ENCODE data around the gene MCM5. TPM values are rescaled to one million over a fixed set of nuclear protein-coding genes. Genes with fewer than 3 reads are reported as not detected.
"Not testable (repeated sequence)": the region's sequence is repeated elsewhere in the genome, so short reads cannot be mapped to it uniquely, and the experiment has no call there.

MCM5 gene
- total and polyA plus RNA-seq, 8 donors, result 7.2 to 17.7 (median 12.1) TPM

DNA sequence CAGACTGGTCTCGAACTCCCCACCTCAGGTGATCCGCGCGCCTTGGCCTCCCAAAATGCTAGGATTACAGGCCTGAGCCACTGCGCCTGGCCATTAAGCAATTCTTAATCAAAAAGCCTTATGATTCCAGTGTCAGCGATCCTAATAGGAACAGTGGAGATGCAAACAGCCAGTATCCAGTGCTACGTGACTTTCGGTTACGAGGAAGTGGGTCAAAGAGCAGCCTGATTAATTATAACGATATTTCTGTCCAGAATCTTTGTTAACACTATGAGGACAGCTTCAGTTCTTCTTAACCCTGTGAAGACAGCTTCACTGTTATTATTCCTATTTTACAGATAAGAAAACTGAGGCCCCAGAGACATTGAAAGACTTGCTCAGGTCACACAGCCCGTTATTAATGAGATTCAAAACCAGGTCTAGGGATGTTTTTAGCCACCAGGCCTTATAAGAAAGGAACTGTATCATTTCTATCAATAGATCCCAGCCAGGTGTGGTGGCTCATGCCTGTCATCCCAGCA lies 36.3 kb upstream of the MCM5 start:
- Histone ChIP-seq H3K4me3 (no peak overlapping the region), H3K9me3 (no peaks in the 10 kb centered on the region), H3K4me1 (no peaks in the 10 kb centered on the region), H3K27ac (no peak overlapping the region), H3K27me3 (no peaks in the 10 kb centered on the region), H3K36me3 (no peaks in the 10 kb centered on the region)
- no peak for FAIRE-seq
- 85 to 88% methylated on average over 11 of the region's 11 CpGs for WGBS, 2 donors
- TF ChIP-seq, protein P1, sequence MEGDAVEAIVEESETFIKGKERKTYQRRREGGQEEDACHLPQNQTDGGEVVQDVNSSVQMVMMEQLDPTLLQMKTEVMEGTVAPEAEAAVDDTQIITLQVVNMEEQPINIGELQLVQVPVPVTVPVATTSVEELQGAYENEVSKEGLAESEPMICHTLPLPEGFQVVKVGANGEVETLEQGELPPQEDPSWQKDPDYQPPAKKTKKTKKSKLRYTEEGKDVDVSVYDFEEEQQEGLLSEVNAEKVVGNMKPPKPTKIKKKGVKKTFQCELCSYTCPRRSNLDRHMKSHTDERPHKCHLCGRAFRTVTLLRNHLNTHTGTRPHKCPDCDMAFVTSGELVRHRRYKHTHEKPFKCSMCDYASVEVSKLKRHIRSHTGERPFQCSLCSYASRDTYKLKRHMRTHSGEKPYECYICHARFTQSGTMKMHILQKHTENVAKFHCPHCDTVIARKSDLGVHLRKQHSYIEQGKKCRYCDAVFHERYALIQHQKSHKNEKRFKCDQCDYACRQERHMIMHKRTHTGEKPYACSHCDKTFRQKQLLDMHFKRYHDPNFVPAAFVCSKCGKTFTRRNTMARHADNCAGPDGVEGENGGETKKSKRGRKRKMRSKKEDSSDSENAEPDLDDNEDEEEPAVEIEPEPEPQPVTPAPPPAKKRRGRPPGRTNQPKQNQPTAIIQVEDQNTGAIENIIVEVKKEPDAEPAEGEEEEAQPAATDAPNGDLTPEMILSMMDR (IDR thresholded peaks at IDR 0.05), result no peak
- DNase-seq, result no peak
- intact Hi-C loops (cut with DNase I), result loop anchor here in 1 of 3 donors (10.0 kb wide), 1 partner anchor 51 kb away; no protein-coding TSS in a partner anchor
- no peak for ATAC-seq

DNA sequence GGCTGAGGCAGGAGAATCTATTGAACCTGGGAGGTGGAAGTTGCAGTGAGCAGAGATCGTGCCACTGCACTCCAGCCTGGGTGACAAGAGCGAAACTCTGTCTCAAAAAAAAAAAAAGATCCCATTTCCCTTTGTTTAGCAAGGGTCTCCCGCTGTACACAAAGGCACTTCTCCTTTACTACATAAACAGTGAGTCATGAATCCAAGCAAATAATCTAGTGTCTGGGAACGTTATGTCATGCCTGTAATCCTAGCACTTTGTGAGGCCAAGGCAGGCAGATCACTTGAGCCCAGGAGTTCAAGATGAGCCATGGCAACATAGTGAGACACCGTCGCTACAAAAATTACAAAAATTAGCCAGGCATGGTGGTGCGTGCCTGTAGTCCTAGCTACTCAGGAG lies 35.7 kb upstream of the MCM5 start:
- not testable (repeated sequence) for H3K9me3 ChIP-seq, H3K27me3 ChIP-seq, H3K4me1 ChIP-seq, H3K4me3 ChIP-seq, FAIRE-seq, H3K36me3 ChIP-seq, DNase-seq, H3K27ac ChIP-seq
- peak in 2 of 4 donors; percentile 42 to 52 for ATAC-seq
- intact Hi-C loops (cut with DNase I), result loop anchor here in 1 of 3 donors (10.0 kb wide), 1 partner anchor 51 kb away; no protein-coding TSS in a partner anchor
- 80 to 83% methylated on average over 7 of the region's 7 CpGs for WGBS, 2 donors

DNA sequence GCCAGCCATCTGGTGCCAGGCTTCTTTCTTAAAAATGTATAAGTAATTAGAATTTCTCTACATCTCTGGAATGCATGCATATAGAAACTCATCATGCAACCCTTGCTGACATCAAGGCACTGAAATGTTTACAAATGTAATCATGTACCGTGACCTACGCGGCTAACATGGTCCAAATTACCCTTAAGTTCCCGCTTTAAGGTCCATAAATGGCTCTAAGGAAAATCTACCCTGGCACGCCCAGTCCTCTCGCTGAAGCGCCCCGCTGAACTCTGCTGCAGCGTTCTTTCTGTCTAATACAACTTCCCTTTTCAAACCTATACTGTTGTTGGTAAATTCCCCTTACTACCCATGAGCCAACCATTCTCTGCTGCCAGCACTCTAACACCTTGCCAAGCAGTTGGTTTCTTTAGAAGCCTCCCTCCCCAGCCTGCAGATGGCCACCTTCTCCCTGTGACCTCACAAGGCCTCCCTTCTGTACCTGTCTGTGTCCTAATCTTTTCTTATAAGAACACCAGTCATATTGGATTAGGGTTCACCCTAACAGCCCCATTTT lies 32.5 kb upstream of the MCM5 start:
- Histone ChIP-seq H3K36me3 (no peaks in the 10 kb centered on the region), H3K4me1 (peaks cover 0 to 3% (median 0%) of the 10 kb centered on the region in 3 donors), H3K9me3 (no peaks in the 10 kb centered on the region), H3K27me3 (no peaks in the 10 kb centered on the region), H3K4me3 (no peak overlapping the region), H3K27ac (no peak overlapping the region)
- TF ChIP-seq, protein P1 (IDR thresholded peaks at IDR 0.05), result no peak
- FAIRE-seq (no peak), DNase-seq (no peak), ATAC-seq (peak in 1 of 4 donors; percentile 6)
- WGBS, 2 donors, result 87 to 88% methylated on average over 9 of the region's 9 CpGs
- intact Hi-C loops (cut with DNase I), result loop anchor here in 1 of 3 donors (10.0 kb wide), 1 partner anchor 47 kb away; no protein-coding TSS in a partner anchor

DNA sequence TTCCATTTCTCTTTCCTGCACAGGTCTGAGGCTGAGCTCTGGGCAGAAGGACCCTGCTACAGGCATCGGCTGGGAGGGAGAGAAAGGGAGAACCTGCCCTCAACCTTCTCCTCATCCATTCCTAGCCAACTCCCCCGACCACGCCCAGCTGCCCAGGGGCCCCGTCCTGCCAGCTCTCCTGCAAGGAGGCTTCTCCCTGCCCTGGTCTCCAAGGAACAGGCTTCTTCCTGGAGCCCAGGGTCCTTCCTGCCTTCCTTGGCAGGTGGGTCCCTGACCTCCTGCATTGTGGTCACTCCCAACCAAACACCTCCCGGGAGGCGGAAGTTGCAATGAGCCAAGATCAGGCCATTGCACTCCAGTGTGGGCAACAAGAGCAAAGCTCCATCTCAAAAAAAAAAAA lies 31.6 kb upstream of the MCM5 start:
- ATAC-seq (no peak), FAIRE-seq (no peak), DNase-seq (no peak)
- no peaks in the 10 kb centered on the region for H3K27me3 ChIP-seq
- H3K36me3 ChIP-seq, result no peaks in the 10 kb centered on the region
- 78 to 89% methylated on average over 5 to 6 of the region's 6 CpGs for WGBS, 2 donors
- H3K4me3 ChIP-seq, result no peak overlapping the region
- H3K9me3 ChIP-seq, result no peaks in the 10 kb centered on the region
- TF ChIP-seq, protein P1 (IDR thresholded peaks at IDR 0.05), result no peak
- H3K4me1 ChIP-seq, result peaks cover 0 to 3% (median 0%) of the 10 kb centered on the region in 3 donors
- intact Hi-C loops (cut with DNase I), result loop anchor here in 1 of 3 donors (10.0 kb wide), 1 partner anchor 46 kb away; no protein-coding TSS in a partner anchor
- H3K27ac ChIP-seq, result no peak overlapping the region

DNA sequence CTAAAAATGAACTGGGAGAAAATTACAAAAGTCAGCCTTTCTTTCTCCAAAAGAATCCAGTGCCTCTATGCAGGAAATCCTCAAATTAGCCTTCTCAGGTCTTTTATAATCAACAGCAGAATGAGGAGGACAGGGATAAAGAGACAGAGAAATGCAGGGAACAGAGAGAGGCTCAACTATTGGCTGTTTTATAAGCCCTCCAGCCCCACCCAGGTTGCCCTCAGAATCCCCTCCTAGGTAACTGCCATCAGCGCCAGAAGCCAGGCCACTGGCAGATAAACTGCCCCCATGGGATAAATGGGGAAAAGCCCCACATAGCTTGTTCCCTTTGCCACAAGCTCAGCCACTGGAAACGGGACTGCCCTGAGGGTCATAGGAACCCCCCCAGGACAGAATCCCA lies 29.9 kb upstream of the MCM5 start:
- Histone ChIP-seq H3K27me3 (no peaks in the 10 kb centered on the region), H3K27ac (no peak overlapping the region), H3K4me1 (peaks cover 0 to 3% (median 0%) of the 10 kb centered on the region in 3 donors), H3K9me3 (no peaks in the 10 kb centered on the region), H3K4me3 (no peak overlapping the region), H3K36me3 (no peaks in the 10 kb centered on the region)
- intact Hi-C loops (cut with DNase I), result loop anchor here in 1 of 3 donors (10.0 kb wide), 1 partner anchor 45 kb away; no protein-coding TSS in a partner anchor
- TF ChIP-seq, protein P1 (IDR thresholded peaks at IDR 0.05), result no peak
- no peak for FAIRE-seq
- 67 to 68% methylated on average over 2 of the region's 2 CpGs for WGBS, 2 donors
- no peak for ATAC-seq
- DNase-seq, result no peak

All from pancreas (tissue), 10 donors.